ENCODE results near the gene UMOD. TPM values are rescaled to one million over a fixed set of nuclear protein-coding genes. Genes with fewer than 3 reads are reported as not detected.
"Not testable (repeated sequence)": the region's sequence is repeated elsewhere in the genome, so short reads cannot be mapped to it uniquely, and the experiment has no call there.

The UMOD gene
- total RNA-seq, 1 experiment from 2014 or later = not detected

GRCh38 chr16:20321671-20322070 is 30.8 kb downstream of the UMOD start:
- DNase-seq (ENCODE audit: low read depth) = no peak

GRCh38 chr16:20321051-20321450 is 31.5 kb downstream of the UMOD start:
- not testable (repeated sequence) for DNase-seq (ENCODE audit: low read depth)

GRCh38 chr16:20320592-20320991 is 31.9 kb downstream of the UMOD start:
- no peak for DNase-seq (ENCODE audit: low read depth)

GRCh38 chr16:20320178-20320577 is 32.3 kb downstream of the UMOD start:
- DNase-seq (ENCODE audit: low read depth) = no peak

- DNase-seq (ENCODE audit: low read depth) = no peak
Observed at GRCh38 chr16:20319406-20319805, 33.1 kb downstream of the UMOD start.

GRCh38 chr16:20318437-20318836 is 34.1 kb downstream of the UMOD start:
- no peak for DNase-seq (ENCODE audit: low read depth)

- no peak for DNase-seq (ENCODE audit: low read depth)
Observed at GRCh38 chr16:20318006-20318405, 34.5 kb downstream of the UMOD start.

GRCh38 chr16:20317117-20317516 is 35.4 kb downstream of the UMOD start:
- DNase-seq (ENCODE audit: low read depth) = no peak

GRCh38 chr16:20316715-20317114 is 35.8 kb downstream of the UMOD start:
- DNase-seq (ENCODE audit: low read depth) = no peak

GRCh38 chr16:20315764-20316163 is 36.8 kb downstream of the UMOD start:
- no peak for DNase-seq (ENCODE audit: low read depth)

- no peak for DNase-seq (ENCODE audit: low read depth)
Observed at GRCh38 chr16:20314575-20314974, 37.9 kb downstream of the UMOD start.

- no peak for DNase-seq (ENCODE audit: low read depth)
Observed at GRCh38 chr16:20313741-20314140, 38.8 kb downstream of the UMOD start.

GRCh38 chr16:20312536-20313095 is 39.9 kb downstream of the UMOD start:
- not testable (repeated sequence) for DNase-seq (ENCODE audit: low read depth)

GRCh38 chr16:20311548-20311947 is 41.0 kb downstream of the UMOD start:
- no peak for DNase-seq (ENCODE audit: low read depth)

GRCh38 chr16:20310421-20311395 is 41.8 kb downstream of the UMOD start:
- DNase-seq (ENCODE audit: low read depth) = no peak

- no peak for DNase-seq (ENCODE audit: low read depth)
Observed at GRCh38 chr16:20309786-20310185, 42.7 kb downstream of the UMOD start.

- no peak for DNase-seq (ENCODE audit: low read depth)
Observed at GRCh38 chr16:20308801-20309590, 43.5 kb downstream of the UMOD start.

GRCh38 chr16:20308266-20308665 is 44.2 kb downstream of the UMOD start:
- DNase-seq (ENCODE audit: low read depth) = no peak

GRCh38 chr16:20307791-20308190 is 44.7 kb downstream of the UMOD start:
- no peak for DNase-seq (ENCODE audit: low read depth)

- DNase-seq (ENCODE audit: low read depth) = no peak
Observed at GRCh38 chr16:20307240-20307671, 45.3 kb downstream of the UMOD start.

GRCh38 chr16:20306401-20306800 is 46.1 kb downstream of the UMOD start:
- DNase-seq (ENCODE audit: low read depth) = no peak

GRCh38 chr16:20303012-20303411 is 49.5 kb downstream of the UMOD start:
- DNase-seq (ENCODE audit: low read depth) = no peak
